Posterior cingulate gyrus (tissue), 11 donors: ENCODE results near the gene MEGF10.
A peak's percentile ranks its signal among the peaks of the same experiment; 100 is the strongest.
"Not testable (repeated sequence)": the region's sequence is repeated elsewhere in the genome, so short reads cannot be mapped to it uniquely, and the experiment has no call there.

Experiments used
- DNase-seq, 10 donors: peaks; one replicate each; pipeline versions ENCODE4 v3.0.0 to v3.0.0-alpha.2; 2020 to 2021; ENCODE audit warnings: mixed read lengths in 3 of 10
- intact Hi-C: fragments of 100-400 bp; cut with DNase I; formaldehyde crosslinking; loops from one replicate; pipeline ENCODE4 v1.15.1; 2023

MEGF10 gene

GRCh38 chr5:127290019-127290945, at the start of gene MEGF10:
Gene MEGF10 (plus strand): TSS chr5:127290796. CDS start chr5:127331309, 40,513 bp downstream.
- intact Hi-C loops = loop anchor here (1.0 to 10.0 kb wide), 4 partner anchors 24 to 203 kb away; no protein-coding TSS in a partner anchor
- peak; percentile 55 to 96 (median 75) for DNase-seq

GRCh38 chr5:127243011-127243410, 47.6 kb upstream of the MEGF10 start:
- no peak for DNase-seq
- intact Hi-C loops = no loop called here

- DNase-seq = no peak
- intact Hi-C loops = no loop called here
These were observed 35.8 kb upstream of the MEGF10 start for GRCh38 chr5:127254729-127255284.

GRCh38 chr5:127256886-127257597, 33.6 kb upstream of the MEGF10 start:
- intact Hi-C loops = no loop called here

GRCh38 chr5:127260686-127261085, 29.9 kb upstream of the MEGF10 start:
- intact Hi-C loops = no loop called here
- no peak for DNase-seq

More at GRCh38 chr5:127256886-127257597, 33.6 kb upstream of the MEGF10 start:
- DNase-seq = no peak

GRCh38 chr5:127265473-127265872, 25.1 kb upstream of the MEGF10 start:
- DNase-seq, intact Hi-C loops: not testable (repeated sequence)

- not testable (repeated sequence) for DNase-seq
These were observed 22.3 kb upstream of the MEGF10 start for GRCh38 chr5:127268342-127268741.

GRCh38 chr5:127270713-127271112, 19.9 kb upstream of the MEGF10 start:
- DNase-seq, intact Hi-C loops: not testable (repeated sequence)

More at GRCh38 chr5:127268342-127268741, 22.3 kb upstream of the MEGF10 start:
- intact Hi-C loops = not testable (repeated sequence)

GRCh38 chr5:127275641-127276193, 14.9 kb upstream of the MEGF10 start:
- intact Hi-C loops = no loop called here
- DNase-seq = no peak

- no peak for DNase-seq
- intact Hi-C loops = no loop called here
These were observed 9.9 kb upstream of the MEGF10 start for GRCh38 chr5:127280491-127281220.

GRCh38 chr5:127281609-127282008, 9.0 kb upstream of the MEGF10 start:
- intact Hi-C loops = no loop called here
- DNase-seq = no peak

GRCh38 chr5:127288676-127289075, 1.9 kb upstream of the MEGF10 start:
- intact Hi-C loops = no loop called here
- DNase-seq = no peak

- peak in 3 of 10 donors; percentile 48 to 70 (median 67) for DNase-seq
These were observed 524 bp downstream of the MEGF10 start for GRCh38 chr5:127290946-127291693.

GRCh38 chr5:127292030-127292735, 1.6 kb downstream of the MEGF10 start:
- DNase-seq = peak in 2 of 10 donors; percentile 38 to 74
- intact Hi-C loops = loop anchor here (10.0 kb wide), 1 partner anchor 63 kb away; no protein-coding TSS in a partner anchor

More at GRCh38 chr5:127290946-127291693, 524 bp downstream of the MEGF10 start:
- intact Hi-C loops = loop anchor here (1.0 to 10.0 kb wide), 4 partner anchors 23 to 202 kb away; no protein-coding TSS in a partner anchor

GRCh38 chr5:127293373-127293772, 2.8 kb downstream of the MEGF10 start:
- DNase-seq = no peak
- intact Hi-C loops = loop anchor here (10.0 kb wide), 1 partner anchor 61 kb away; no protein-coding TSS in a partner anchor

- no peak for DNase-seq
- intact Hi-C loops = loop anchor here (10.0 kb wide), 1 partner anchor 60 kb away; no protein-coding TSS in a partner anchor
These were observed 4.2 kb downstream of the MEGF10 start for GRCh38 chr5:127294829-127295228.

- no peak for DNase-seq
- intact Hi-C loops = loop anchor here (10.0 kb wide), 1 partner anchor 59 kb away; no protein-coding TSS in a partner anchor
These were observed 4.9 kb downstream of the MEGF10 start for GRCh38 chr5:127295454-127295853.

GRCh38 chr5:127296321-127296720, 5.7 kb downstream of the MEGF10 start:
- intact Hi-C loops = loop anchor here (10.0 kb wide), 1 partner anchor 58 kb away; no protein-coding TSS in a partner anchor

More at GRCh38 chr5:127296321-127296720, 5.7 kb downstream of the MEGF10 start:
- no peak for DNase-seq
